Measurements from ENCODE around the gene HDAC4.

Gene HDAC4

DNA sequence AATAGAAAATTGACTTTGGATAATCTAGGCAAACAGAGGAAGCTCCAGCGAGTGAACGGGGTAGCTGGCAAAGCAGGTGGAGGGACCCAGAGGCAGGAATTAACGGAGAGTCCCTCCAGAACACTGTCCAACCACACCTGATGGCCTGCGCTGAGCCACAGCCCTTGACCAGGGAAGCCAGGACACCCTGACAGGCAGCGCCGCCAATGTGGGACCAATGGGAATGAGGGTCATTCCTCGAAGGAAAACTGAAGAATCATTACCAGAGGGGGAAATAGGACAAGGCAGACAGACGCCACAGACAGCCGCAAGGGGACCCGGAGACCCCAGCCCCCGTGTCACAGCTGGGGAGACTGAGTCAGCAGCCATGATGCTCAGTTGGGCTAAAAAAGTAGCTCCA lies 40.8 kb downstream of the HDAC4 start:
- in situ Hi-C loops (cut with MboI; ENCODE audit: low pct_unique_long_range_greater_than_20kb, low sequenced_read_pairs, unreplicated experiment): no loop called here
- DNase-seq (ENCODE audit: low spot score): no peak
- TF ChIP-seq, protein P1, sequence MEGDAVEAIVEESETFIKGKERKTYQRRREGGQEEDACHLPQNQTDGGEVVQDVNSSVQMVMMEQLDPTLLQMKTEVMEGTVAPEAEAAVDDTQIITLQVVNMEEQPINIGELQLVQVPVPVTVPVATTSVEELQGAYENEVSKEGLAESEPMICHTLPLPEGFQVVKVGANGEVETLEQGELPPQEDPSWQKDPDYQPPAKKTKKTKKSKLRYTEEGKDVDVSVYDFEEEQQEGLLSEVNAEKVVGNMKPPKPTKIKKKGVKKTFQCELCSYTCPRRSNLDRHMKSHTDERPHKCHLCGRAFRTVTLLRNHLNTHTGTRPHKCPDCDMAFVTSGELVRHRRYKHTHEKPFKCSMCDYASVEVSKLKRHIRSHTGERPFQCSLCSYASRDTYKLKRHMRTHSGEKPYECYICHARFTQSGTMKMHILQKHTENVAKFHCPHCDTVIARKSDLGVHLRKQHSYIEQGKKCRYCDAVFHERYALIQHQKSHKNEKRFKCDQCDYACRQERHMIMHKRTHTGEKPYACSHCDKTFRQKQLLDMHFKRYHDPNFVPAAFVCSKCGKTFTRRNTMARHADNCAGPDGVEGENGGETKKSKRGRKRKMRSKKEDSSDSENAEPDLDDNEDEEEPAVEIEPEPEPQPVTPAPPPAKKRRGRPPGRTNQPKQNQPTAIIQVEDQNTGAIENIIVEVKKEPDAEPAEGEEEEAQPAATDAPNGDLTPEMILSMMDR (IDR thresholded peaks at IDR 0.05; ENCODE audit: extremely low read depth, insufficient read depth, missing control alignments): no peak

DNA sequence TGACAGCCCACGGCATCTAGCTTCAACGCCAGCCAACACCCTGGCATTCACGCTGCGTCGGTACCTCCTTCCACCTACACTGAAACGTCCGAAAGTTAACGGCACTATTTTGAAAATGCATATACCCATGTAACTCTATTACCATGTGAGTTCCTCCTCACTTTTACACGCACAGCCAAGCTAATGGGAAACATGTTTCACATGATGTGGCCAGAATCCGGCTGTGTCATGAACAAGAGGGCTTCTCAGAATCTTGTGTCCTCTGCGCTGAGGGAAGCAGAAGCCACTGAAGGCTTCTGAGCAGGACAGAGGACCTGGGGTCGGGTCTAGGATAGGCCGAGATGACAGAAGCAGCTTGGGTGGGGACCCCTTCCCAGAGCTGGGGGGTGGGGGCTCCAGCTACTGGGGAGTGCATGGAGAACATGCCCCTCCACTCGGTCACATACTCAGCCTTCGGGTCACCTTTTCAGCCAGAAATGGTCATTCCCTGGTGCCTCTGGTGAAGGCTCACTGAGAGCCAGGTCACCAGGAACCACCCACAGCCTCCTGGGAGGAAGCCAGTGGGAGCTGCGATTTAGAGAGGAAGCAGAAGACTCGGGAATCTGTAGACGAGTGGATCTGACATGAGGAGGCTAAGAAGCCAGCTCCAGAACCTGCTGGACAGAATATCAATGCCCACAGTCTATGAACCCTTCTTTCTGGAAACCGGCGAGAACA lies 41.5 kb downstream of the HDAC4 start:
- in situ Hi-C loops (cut with MboI; ENCODE audit: low pct_unique_long_range_greater_than_20kb, low sequenced_read_pairs, unreplicated experiment): no loop called here
- TF ChIP-seq, protein P1 (IDR thresholded peaks at IDR 0.05; ENCODE audit: extremely low read depth, insufficient read depth, missing control alignments): no peak
- DNase-seq (ENCODE audit: low spot score): no peak

DNA sequence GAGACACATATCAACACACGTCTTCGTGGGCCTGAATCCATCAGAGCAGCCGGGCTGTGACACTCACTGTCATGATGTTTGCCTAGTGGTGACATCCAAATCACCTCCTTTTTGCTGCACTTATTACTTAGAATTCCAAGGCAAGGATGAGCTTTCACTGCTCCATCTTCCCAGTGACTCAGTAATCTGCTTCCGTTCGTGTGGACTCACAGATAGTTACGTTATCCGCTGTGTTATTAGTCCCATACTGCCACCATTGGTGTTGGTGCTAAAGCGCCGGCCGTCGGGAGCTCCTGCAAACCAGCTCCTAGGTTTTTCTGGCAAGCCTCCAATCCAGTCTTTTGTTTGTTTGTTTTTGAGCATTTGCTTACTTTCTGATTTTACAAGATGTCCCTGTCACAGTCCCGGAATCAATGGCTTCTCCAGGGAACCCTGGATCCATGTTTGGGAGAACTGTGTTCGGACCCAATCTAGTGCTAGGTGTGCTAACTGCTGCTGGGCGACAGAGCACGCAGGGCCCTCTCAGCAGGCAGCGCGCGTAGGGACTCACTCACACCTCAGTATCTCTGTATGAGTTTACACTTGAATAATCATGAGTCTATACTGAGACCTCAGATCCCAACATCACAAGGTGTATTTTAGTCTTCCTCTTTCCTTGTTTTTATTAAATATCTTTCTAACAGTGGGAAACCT lies 42.6 kb downstream of the HDAC4 start:
- TF ChIP-seq, protein P1 (IDR thresholded peaks at IDR 0.05; ENCODE audit: extremely low read depth, insufficient read depth, missing control alignments): no peak
- DNase-seq (ENCODE audit: low spot score): no peak
- in situ Hi-C loops (cut with MboI; ENCODE audit: low pct_unique_long_range_greater_than_20kb, low sequenced_read_pairs, unreplicated experiment): no loop called here

DNA sequence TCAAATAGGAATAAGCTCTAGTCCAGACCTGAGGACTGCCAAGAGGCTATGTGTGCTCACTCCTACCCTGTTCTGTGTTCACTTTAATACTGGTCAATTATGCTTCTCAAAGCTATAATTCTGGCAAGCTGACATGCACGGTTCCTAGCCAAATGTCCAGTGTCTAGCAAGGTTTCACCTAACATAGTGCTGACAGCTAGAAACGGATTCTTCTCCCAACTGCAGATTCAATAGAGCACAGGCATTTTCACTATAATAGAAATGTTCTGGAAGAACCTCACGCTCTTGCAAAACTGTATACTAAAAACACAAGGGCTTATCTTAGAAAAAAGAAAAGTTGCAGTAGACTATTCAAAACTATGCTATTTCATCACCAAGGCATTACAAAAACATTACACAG lies 45.1 kb downstream of the HDAC4 start:
- TF ChIP-seq, protein P1 (IDR thresholded peaks at IDR 0.05; ENCODE audit: extremely low read depth, insufficient read depth, missing control alignments): no peak
- in situ Hi-C loops (cut with MboI; ENCODE audit: low pct_unique_long_range_greater_than_20kb, low sequenced_read_pairs, unreplicated experiment): no loop called here
- no peak for DNase-seq (ENCODE audit: low spot score)

DNA sequence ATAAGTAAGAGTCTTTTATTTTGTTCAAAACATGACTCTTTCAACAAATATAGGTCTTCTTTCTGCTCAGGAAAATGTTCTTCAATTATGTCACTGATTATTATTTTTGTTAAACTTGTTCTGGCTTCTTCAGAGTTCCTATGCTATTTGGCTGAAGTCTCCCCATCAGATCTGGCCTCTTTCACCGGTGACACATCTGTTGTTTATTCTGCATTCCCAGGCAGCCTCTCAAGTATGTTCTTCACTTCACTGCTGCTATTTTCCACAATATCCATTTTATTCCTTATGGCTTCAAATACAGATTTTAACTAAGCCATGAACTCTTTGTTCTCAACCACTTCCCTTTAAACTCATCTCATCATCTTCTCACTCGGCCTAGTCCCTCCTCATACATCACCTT lies 45.7 kb downstream of the HDAC4 start:
- DNase-seq (ENCODE audit: low spot score): no peak
- in situ Hi-C loops (cut with MboI; ENCODE audit: low pct_unique_long_range_greater_than_20kb, low sequenced_read_pairs, unreplicated experiment): no loop called here
- TF ChIP-seq, protein P1 (IDR thresholded peaks at IDR 0.05; ENCODE audit: extremely low read depth, insufficient read depth, missing control alignments): no peak

DNA sequence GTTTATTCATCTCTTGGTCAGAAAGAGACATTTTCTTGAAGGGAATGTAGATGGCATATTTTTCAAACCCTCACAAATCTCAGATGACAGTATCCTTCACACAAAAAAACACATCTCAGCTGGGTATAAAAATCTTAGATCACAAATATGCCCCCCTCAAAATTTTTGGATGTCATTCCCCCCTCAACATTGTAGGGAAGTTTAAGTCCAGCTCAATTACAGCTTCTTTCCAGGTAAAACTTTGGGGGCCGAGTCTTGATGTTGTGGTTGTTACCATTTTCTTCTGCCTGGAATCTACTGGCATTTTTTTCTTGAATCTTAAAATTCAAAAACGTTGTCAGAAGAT lies 46.1 kb downstream of the HDAC4 start:
- TF ChIP-seq, protein P1 (IDR thresholded peaks at IDR 0.05; ENCODE audit: extremely low read depth, insufficient read depth, missing control alignments): no peak
- in situ Hi-C loops (cut with MboI; ENCODE audit: low pct_unique_long_range_greater_than_20kb, low sequenced_read_pairs, unreplicated experiment): no loop called here
- no peak for DNase-seq (ENCODE audit: low spot score)

Data from GM13977 (cell line).